ENCODE data around the gene CACNG4. TPM values are rescaled to one million over a fixed set of nuclear protein-coding genes. Genes with fewer than 3 reads are reported as not detected.
A peak's percentile ranks its signal among the peaks of the same experiment; 100 is the strongest.
"Not testable (repeated sequence)": the region's sequence is repeated elsewhere in the genome, so short reads cannot be mapped to it uniquely, and the experiment has no call there.

Gene CACNG4
- total RNA-seq, 2 donors from 2014 or later: 0.15 to 0.25 TPM

DNA sequence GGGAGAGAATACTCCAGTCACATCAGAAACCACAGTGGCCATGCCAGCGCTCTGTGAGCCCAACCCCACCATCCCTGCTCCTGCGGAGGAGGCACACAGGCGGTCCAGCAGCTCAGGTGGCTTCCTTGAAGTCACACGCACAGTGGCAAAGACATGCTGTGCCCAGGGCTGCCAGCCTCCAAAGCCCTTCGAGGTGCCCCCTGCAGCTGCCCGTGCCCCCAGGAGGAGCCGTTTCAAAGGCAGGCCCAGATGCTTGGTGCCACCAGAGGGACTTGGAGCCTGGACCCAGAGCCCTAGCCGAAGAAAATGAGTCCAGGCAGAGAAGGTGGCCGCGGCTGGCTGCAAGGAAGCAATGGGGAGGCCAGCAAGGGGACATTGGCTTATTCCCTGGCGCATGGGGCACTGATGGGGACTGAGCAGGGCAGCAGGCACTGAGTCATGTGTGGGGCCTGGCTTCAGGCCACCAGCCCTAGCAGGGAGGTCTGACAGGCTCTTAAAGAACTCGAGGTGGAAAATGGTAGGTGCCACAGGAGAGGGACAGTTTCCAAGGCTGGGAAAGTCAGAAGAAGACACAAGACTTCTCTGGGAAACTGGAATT is 62.6 kb downstream of the CACNG4 start:
- intact Hi-C loops (cut with DNase I, micrococcal nuclease): no loop called here
- no peak for ATAC-seq
- no peak for DNase-seq

- intact Hi-C loops (cut with DNase I, micrococcal nuclease): no loop called here
- ATAC-seq (no peak), DNase-seq (no peak)
These were observed 66.1 kb downstream of the CACNG4 start for GRCh38 chr17:67030641-67031040.

GRCh38 chr17:67032382-67032781 is 67.9 kb downstream of the CACNG4 start:
- intact Hi-C loops (cut with DNase I, micrococcal nuclease): no loop called here
- DNase-seq (no peak), ATAC-seq (no peak)

- DNase-seq (no peak), ATAC-seq (no peak)
- intact Hi-C loops (cut with DNase I, micrococcal nuclease): no loop called here
These were observed 68.5 kb downstream of the CACNG4 start for GRCh38 chr17:67032985-67033384.

- no peak for ATAC-seq
- intact Hi-C loops (cut with DNase I, micrococcal nuclease): no loop called here
- DNase-seq: no peak
These were observed 69.1 kb downstream of the CACNG4 start for GRCh38 chr17:67033613-67034012.

GRCh38 chr17:67035131-67036083 is 70.9 kb downstream of the CACNG4 start:
- ATAC-seq (no peak), DNase-seq (no peak)
- intact Hi-C loops (cut with DNase I, micrococcal nuclease): no loop called here

- ATAC-seq (no peak), DNase-seq (no peak)
- intact Hi-C loops (cut with DNase I, micrococcal nuclease): no loop called here
These were observed 74.4 kb downstream of the CACNG4 start for GRCh38 chr17:67038861-67039365.

DNA sequence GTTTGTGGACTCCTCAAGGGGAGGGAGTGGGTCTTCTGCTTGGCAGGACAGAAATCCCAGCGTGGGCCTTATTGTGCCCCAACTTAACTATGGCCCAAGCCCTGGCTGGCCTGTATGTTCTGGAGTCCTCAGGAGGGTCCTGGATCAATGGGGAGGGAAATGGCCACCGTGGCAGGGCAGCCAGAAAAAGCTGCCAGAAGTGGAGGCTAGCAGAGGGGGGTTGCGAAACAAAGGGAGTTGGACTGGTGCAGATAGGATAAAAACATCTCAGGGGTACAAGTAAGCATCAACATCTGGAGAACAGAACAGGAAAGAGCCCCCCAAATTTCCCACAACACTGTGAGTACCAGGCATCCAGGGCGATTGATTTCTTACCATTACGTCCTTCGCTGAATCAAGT is 76.1 kb downstream of the CACNG4 start:
- DNase-seq (no peak), ATAC-seq (no peak)
- intact Hi-C loops (cut with DNase I, micrococcal nuclease): no loop called here

GRCh38 chr17:67041119-67041518 is 76.6 kb downstream of the CACNG4 start:
- ATAC-seq; DNase-seq; intact Hi-C loops (cut with DNase I, micrococcal nuclease): not testable (repeated sequence)

- intact Hi-C loops (cut with DNase I, micrococcal nuclease): no loop called here
- ATAC-seq (no peak), DNase-seq (no peak)
These were observed 77.0 kb downstream of the CACNG4 start for GRCh38 chr17:67041531-67041930.

DNA sequence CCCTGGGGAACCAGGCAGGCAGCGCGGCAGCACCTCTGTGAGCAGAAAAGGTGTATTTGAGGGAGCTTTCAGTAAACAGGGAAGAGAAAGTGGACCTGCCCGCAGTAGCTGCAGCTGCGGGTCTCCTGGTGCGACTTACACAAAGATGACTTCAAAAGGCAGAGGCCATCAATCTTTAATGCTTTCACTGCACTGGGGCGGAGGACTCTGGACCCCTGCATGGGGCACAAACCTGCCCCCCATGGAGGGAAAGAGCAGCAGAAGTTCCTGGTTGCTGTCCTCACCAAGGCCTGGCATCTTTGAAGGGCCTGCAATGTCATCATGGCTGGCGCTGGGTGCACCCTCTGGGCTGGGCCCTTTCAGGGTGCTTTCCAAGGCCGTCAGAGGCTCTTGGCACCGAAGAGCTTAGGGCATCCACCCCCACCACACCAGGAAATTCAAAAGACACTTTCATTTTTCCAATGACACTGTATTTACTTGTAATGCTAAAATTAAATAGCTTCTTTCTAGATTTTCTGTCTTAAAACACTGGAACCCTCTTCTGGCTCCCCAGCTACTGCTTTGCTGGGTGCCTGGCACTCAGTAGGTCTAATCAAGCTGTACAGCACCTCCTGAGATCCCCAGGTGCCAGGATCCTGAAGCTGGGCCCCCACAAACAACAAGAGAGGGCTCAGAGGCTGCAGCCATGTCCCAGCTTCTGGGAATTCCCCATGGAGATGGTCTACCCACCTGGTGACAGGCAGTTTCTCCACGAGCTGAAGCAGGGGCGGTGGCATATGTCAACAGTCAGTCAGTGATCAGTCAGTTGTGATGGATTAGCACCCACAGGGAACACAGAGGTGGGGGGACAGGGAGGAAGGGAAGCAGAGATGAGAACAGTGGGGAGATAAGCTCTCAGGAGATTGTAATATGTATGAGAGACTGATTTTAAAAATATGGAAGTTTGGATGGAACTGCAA is 77.7 kb downstream of the CACNG4 start:
- DNase-seq (no peak), ATAC-seq (peak; percentile 39)
- intact Hi-C loops (cut with DNase I, micrococcal nuclease): no loop called here

DNA sequence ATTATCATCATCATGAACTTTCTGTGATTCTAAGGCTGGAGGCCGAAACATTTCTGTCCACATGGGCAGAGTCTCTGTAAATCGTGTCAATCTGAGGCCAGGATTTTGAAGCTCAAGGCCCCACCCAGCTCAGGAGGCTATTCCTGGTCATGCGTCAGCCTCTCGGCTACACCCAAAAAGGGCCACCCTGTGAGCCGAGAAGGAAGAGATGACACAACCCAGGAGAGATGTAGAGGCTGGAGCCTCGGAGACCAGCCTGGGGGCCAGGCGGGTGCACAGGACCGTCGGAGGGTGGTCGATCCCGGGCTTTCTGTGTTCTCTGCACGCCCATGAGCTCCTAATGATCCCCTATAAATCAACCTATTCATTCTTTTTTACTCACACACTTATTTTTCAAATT is 78.8 kb downstream of the CACNG4 start:
- no peak for ATAC-seq

DNA sequence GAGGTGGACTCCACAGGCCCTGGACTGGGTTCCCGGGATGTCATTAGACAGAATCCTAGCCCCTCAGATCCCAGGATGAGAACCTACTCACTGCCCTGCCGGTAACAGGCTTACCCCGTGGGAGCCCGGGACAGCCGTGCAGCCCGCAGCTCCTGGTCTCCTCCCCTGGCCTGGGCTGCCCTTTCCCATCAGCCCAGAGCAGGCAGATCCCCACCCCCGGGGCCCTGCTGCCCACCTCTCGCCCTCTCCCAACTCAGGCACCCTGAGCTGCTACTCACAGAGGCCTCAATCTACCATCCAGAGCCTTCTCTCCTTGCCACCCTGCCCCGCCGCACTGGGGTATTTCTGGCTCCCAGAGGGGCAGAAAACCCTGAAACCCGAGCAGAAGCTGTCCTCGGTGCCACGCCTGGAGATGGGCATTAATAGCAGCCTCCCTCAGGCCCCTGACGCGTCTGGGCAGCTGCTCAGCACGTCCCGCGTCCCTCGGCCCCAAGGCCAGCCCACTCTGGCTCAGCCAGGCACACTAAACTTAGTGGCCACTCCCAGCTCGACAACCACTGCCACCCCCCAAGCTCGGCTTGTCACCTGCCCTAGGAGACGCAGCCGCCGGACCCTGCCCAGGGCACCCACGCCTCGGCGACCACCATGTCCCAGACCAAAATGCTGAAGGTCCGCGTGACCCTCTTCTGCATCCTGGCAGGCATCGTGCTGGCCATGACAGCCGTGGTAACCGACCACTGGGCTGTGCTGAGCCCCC is 79.7 kb downstream of the CACNG4 start, which contains the start of gene CACNG1:
Gene CACNG1 (plus strand): TSS at position 539 of the 757 bp plus-strand sequence. CDS start 107 bp downstream, at position 646.
- no peak for ATAC-seq
- intact Hi-C loops (cut with DNase I, micrococcal nuclease): no loop called here

More for the DNA sequence above, 78.8 kb downstream of the CACNG4 start:
- intact Hi-C loops (cut with DNase I, micrococcal nuclease): no loop called here
- DNase-seq: no peak

GRCh38 chr17:67044940-67045339 is 80.4 kb downstream of the CACNG4 start:
- DNase-seq: no peak
- no peak for ATAC-seq

More for the DNA sequence above, 79.7 kb downstream of the CACNG4 start, which contains the start of gene CACNG1:
- DNase-seq: no peak

DNA sequence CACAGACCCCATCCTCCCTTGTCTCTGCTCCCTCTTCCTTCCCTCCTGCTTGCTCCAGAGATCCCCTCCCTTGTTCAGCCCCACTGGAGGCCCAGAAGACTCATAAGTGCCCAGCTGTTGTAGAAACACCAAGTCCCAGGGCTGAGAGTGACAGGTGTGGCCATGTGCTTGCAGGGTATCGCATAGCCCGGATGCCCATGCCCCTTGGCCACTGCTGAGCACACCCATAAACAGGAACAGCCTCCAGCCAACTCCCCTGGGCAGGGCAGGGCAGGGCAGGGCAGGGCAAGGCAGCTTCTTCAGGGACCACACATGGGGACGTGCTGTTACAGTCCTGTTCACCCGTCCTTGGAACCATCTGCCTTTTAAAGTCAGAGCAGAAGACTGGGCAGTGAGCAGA is 81.9 kb downstream of the CACNG4 start:
- peak; percentile 76 to 87 for DNase-seq
- peak; percentile 95 for ATAC-seq
- intact Hi-C loops (cut with DNase I, micrococcal nuclease): no loop called here

More at GRCh38 chr17:67044940-67045339, 80.4 kb downstream of the CACNG4 start:
- intact Hi-C loops (cut with DNase I, micrococcal nuclease): no loop called here

GRCh38 chr17:67047382-67047781 is 82.9 kb downstream of the CACNG4 start:
- DNase-seq (no peak), ATAC-seq (no peak)
- intact Hi-C loops (cut with DNase I, micrococcal nuclease): no loop called here

DNA sequence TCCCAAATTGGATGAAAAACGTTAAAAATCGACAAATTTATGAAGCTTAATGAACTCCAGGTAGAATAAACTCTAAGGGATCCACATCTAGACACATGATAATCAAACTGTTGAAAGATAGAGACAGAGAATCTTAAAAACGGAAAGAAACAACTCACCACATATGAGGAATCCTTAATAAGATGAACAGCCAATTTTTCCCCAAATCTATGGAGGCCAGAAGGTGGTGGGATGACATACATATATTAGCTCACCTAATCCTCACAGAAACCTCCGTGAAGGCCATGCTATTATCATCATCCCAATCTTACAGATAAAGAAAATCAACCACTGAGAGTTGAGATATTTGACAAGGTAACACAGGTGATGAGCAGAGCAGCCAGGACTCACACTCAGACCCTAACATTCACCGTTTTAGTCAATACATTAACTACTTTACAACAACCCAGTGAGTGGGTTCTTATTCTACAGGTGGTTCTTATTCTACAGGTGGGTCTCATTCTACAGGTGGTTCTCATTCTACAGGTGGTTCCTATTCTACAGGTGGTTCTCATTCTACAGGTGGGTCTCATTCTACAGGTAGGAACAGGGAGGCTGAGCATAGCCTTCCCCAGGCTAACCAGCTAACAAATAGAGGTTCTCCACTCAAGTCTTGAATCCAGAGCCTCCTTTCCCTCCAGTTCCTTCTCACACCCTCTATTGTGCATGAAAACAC is 84.7 kb downstream of the CACNG4 start:
- intact Hi-C loops (cut with DNase I, micrococcal nuclease): no loop called here
- DNase-seq: no peak

More for the DNA sequence above, 84.7 kb downstream of the CACNG4 start:
- no peak for ATAC-seq
